Measurements from ENCODE around the gene TECR. TPM values are rescaled to one million over a fixed set of nuclear protein-coding genes. Genes with fewer than 3 reads are reported as not detected.
"Not testable (repeated sequence)": the region's sequence is repeated elsewhere in the genome, so short reads cannot be mapped to it uniquely, and the experiment has no call there.

The TECR gene
- total RNA-seq, 1 experiment from 2014 or later = 164 TPM

DNA sequence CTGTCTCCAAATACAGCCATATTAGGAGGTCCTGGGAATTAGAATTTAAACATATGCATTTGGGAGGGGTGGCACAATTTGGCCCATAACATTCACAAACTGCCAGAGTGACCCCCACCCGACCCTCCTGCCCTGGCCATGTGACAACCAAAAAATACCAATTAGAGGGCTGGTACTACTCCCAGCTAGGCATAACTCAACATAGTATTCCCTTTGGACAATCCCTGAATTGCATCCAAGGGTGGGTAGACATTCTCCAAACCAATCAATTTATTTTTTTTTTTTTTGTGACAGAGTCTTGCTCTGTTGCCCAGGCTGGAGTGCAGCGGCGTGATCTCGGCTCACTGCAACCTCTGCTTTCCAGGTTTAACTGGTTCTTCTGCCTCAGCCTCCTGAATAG is 83.3 kb downstream of the TECR start:
- WGBS (ENCODE audit: extremely low coverage, insufficient read length, low lambda C conversion rate) = no CpG with 5 or more reads among the region's 4 CpGs
- no peak overlapping the region for H4K91ac ChIP-seq (ENCODE audit: insufficient read length, low read depth, low read length)

DNA sequence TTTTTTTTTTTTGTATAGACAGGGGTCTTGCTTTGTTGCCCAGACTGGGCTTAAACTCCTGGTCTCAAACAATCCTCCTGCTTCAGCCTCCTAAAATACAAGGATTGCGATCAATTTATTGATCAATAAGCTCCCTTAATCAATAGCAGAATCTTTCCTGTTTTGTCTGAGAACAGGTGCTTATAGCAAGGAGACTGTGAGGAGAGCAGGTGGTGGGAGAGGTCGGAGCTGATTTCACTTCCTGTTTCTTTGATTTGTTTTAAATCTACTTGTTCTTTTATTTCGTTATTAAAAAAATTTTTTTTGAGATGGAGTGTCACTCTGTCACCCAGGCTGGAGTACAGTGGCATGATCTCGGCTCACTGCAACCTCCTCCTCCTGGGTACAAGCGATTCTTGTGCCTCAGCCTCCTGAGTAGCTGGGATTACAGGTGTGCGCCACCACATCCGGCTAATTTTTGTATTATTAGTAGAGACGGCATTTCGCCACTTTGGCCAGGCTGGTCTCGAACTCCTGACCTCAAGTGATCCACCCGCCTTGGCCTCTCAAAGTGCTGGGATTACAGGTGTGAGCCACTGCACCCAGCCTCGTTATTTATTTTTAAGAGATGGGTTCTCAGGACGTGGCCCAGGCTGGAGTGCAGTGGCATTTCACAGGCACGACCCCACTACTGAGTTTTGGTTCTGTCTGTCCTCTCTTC is 84.2 kb downstream of the TECR start:
- peaks cover 32 to 95% of the 10 kb centered on the region in 2 experiments for H3K9me3 Mint-ChIP-seq
- not testable (repeated sequence) for H3K23ac ChIP-seq (ENCODE audit: insufficient read length, low read depth, low read length); H3K4me1 ChIP-seq (ENCODE audit: insufficient read depth, low read length); H3K79me1 ChIP-seq (ENCODE audit: insufficient read depth, low read depth, low read length, poor library complexity, severe bottlenecking); H4K91ac ChIP-seq (ENCODE audit: insufficient read length, low read depth, low read length); H3K27ac Mint-ChIP-seq; H3K56ac ChIP-seq (ENCODE audit: insufficient read length, low read depth, low read length); H2BK20ac ChIP-seq (ENCODE audit: low read depth, low read length, poor library complexity, severe bottlenecking); H2AFZ ChIP-seq (ENCODE audit: low read length); H3K79me2 ChIP-seq (ENCODE audit: insufficient read depth, low read length); H3K27me3 Mint-ChIP-seq (ENCODE audit: low read depth); H2BK12ac ChIP-seq (ENCODE audit: insufficient read length, low read depth, low read length); H3K4me2 ChIP-seq (ENCODE audit: insufficient read depth, insufficient read length, low read length); H3K4me1 Mint-ChIP-seq; H3K27ac ChIP-seq (ENCODE audit: insufficient read length, low read depth, low read length); H4K5ac ChIP-seq (ENCODE audit: insufficient read length, low read depth, low read length); H4K8ac ChIP-seq (replicated peaks; ENCODE audit: insufficient read length, low read depth, low read length); H3K14ac ChIP-seq (ENCODE audit: insufficient read depth, low read length); H3K9ac ChIP-seq (ENCODE audit: extremely low read depth, insufficient read length, low read length); H3K18ac ChIP-seq (ENCODE audit: insufficient read length, low read depth, low read length); H2AK5ac ChIP-seq (ENCODE audit: insufficient read length, low read length); H2BK5ac ChIP-seq (ENCODE audit: insufficient read length, low read length); H3K9me3 ChIP-seq (ENCODE audit: control insufficient read depth, low read depth, low read length); H4K20me1 ChIP-seq (ENCODE audit: control insufficient read depth, insufficient read depth, insufficient read length); H3K27me3 ChIP-seq (ENCODE audit: insufficient read depth, low read length); H3K23me2 ChIP-seq (ENCODE audit: insufficient read length, low read depth, low read length, poor library complexity, severe bottlenecking); DNase-seq; H2BK120ac ChIP-seq (ENCODE audit: low read depth, low read length, poor library complexity, severe bottlenecking); H3K4me3 Mint-ChIP-seq; H3T11ph ChIP-seq (ENCODE audit: low read length); H3K4ac ChIP-seq (ENCODE audit: low read depth, low read length); H2BK15ac ChIP-seq (ENCODE audit: low read depth, low read length)
- no CpG with 5 or more reads among the region's 14 CpGs for WGBS (ENCODE audit: extremely low coverage, insufficient read length, low lambda C conversion rate)
- peaks cover 2 to 26% (median 12%) of the 10 kb centered on the region in 3 experiments; a peak in 6 of 7 replicates for H3K36me3 Mint-ChIP-seq (ENCODE audit: insufficient read depth in 1 of 3, low read depth in 3 of 3)

More for the DNA sequence above, 83.3 kb downstream of the TECR start:
- H4K8ac ChIP-seq (replicated peaks; ENCODE audit: insufficient read length, low read depth, low read length) = no peak overlapping the region
- no peaks in the 10 kb centered on the region for H4K20me1 ChIP-seq (ENCODE audit: control insufficient read depth, insufficient read depth, insufficient read length)
- H2AK5ac ChIP-seq (ENCODE audit: insufficient read length, low read length) = no peak overlapping the region
- no peak overlapping the region for H3K18ac ChIP-seq (ENCODE audit: insufficient read length, low read depth, low read length)
- H3K4me3 Mint-ChIP-seq = no peak overlapping the region
- no peak overlapping the region for H3K23ac ChIP-seq (ENCODE audit: insufficient read length, low read depth, low read length)
- no peak overlapping the region for H2BK5ac ChIP-seq (ENCODE audit: insufficient read length, low read length)
- no peak overlapping the region for H2AFZ ChIP-seq (ENCODE audit: low read length)
- H3K27me3 Mint-ChIP-seq (ENCODE audit: low read depth) = peaks cover 1% of the 10 kb centered on the region
- H3K79me2 ChIP-seq (ENCODE audit: insufficient read depth, low read length) = no peaks in the 10 kb centered on the region
- H3K14ac ChIP-seq (ENCODE audit: insufficient read depth, low read length) = no peak overlapping the region
- no peak overlapping the region for H3K56ac ChIP-seq (ENCODE audit: insufficient read length, low read depth, low read length)
- no peaks in the 10 kb centered on the region for H3K23me2 ChIP-seq (ENCODE audit: insufficient read length, low read depth, low read length, poor library complexity, severe bottlenecking)
- no peaks in the 10 kb centered on the region for H3K9me3 ChIP-seq (ENCODE audit: control insufficient read depth, low read depth, low read length)
- H3K4ac ChIP-seq (ENCODE audit: low read depth, low read length) = no peak overlapping the region
- no peak overlapping the region for H3K9ac ChIP-seq (ENCODE audit: extremely low read depth, insufficient read length, low read length)
- DNase-seq = no peak
- H3K4me1 Mint-ChIP-seq = no peaks in the 10 kb centered on the region
- no peak overlapping the region for H4K5ac ChIP-seq (ENCODE audit: insufficient read length, low read depth, low read length)
- no peak overlapping the region for H2BK120ac ChIP-seq (ENCODE audit: low read depth, low read length, poor library complexity, severe bottlenecking)
- no peaks in the 10 kb centered on the region for H3K27me3 ChIP-seq (ENCODE audit: insufficient read depth, low read length)
- no peak overlapping the region for H3K27ac Mint-ChIP-seq
- peaks cover 2 to 29% (median 13%) of the 10 kb centered on the region in 3 experiments; a peak in 6 of 7 replicates for H3K36me3 Mint-ChIP-seq (ENCODE audit: insufficient read depth in 1 of 3, low read depth in 3 of 3)
- peaks cover 29 to 95% of the 10 kb centered on the region in 2 experiments for H3K9me3 Mint-ChIP-seq
- H3K4me1 ChIP-seq (ENCODE audit: insufficient read depth, low read length) = no peaks in the 10 kb centered on the region
- H3T11ph ChIP-seq (ENCODE audit: low read length) = no peak overlapping the region
- no peak overlapping the region for H3K4me2 ChIP-seq (ENCODE audit: insufficient read depth, insufficient read length, low read length)
- H2BK15ac ChIP-seq (ENCODE audit: low read depth, low read length) = no peak overlapping the region
- H3K79me1 ChIP-seq (ENCODE audit: insufficient read depth, low read depth, low read length, poor library complexity, severe bottlenecking) = no peaks in the 10 kb centered on the region
- no peak overlapping the region for H2BK12ac ChIP-seq (ENCODE audit: insufficient read length, low read depth, low read length)
- H2BK20ac ChIP-seq (ENCODE audit: low read depth, low read length, poor library complexity, severe bottlenecking) = no peak overlapping the region
- H3K27ac ChIP-seq (ENCODE audit: insufficient read length, low read depth, low read length) = no peak overlapping the region
- TF ChIP-seq, protein P1, sequence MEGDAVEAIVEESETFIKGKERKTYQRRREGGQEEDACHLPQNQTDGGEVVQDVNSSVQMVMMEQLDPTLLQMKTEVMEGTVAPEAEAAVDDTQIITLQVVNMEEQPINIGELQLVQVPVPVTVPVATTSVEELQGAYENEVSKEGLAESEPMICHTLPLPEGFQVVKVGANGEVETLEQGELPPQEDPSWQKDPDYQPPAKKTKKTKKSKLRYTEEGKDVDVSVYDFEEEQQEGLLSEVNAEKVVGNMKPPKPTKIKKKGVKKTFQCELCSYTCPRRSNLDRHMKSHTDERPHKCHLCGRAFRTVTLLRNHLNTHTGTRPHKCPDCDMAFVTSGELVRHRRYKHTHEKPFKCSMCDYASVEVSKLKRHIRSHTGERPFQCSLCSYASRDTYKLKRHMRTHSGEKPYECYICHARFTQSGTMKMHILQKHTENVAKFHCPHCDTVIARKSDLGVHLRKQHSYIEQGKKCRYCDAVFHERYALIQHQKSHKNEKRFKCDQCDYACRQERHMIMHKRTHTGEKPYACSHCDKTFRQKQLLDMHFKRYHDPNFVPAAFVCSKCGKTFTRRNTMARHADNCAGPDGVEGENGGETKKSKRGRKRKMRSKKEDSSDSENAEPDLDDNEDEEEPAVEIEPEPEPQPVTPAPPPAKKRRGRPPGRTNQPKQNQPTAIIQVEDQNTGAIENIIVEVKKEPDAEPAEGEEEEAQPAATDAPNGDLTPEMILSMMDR (conservative IDR thresholded peaks at IDR 0.05) = no peak

All from H9 (cell line).